ENCODE results near the gene HYOU1.

- no peak for TF ChIP-seq CTCF (IDR thresholded peaks at IDR 0.05)
- TF ChIP-seq POLR2A (IDR thresholded peaks at IDR 0.05; ENCODE audit: low read depth) = no peak
- no peak for TF ChIP-seq EP300 (IDR thresholded peaks at IDR 0.05)
- TF ChIP-seq POLR2AphosphoS5 (IDR thresholded peaks at IDR 0.05) = no peak
These were observed 37.2 kb upstream of the HYOU1 start for GRCh38 chr11:119093942-119094815.

Measured in esophagus muscularis mucosa (tissue), 4 donors.